Lower lobe of right lung (tissue), 2 donors: ENCODE results near the gene CUBN. TPM values are rescaled to one million over a fixed set of nuclear protein-coding genes. Genes with fewer than 3 reads are reported as not detected.

ENCODE experiments used
- ATAC-seq, 2 donors: fragments of 200-7000 bp; cut with Tn5 transposase; one replicate each; pipeline ENCODE4 v1.9.1; 2020 to 2022; ENCODE audit warnings: mild to moderate bottlenecking in 2 of 2, moderate library complexity in 2 of 2
- DNase-seq: peaks from one replicate; pipeline ENCODE4 v3.0.0-alpha.2; 2020
- H3K27ac ChIP-seq: fragments of 200-600 bp; one replicate; pipeline ENCODE4 v1.8.0; 2022
- H3K27me3 ChIP-seq: fragments of 200-600 bp; one replicate; pipeline ENCODE4 v1.8.0; 2022; ENCODE audit warnings: low read depth
- H3K36me3 ChIP-seq: fragments of 200-600 bp; one replicate; pipeline ENCODE4 v1.8.0; 2022; ENCODE audit warnings: mild to moderate bottlenecking
- H3K4me1 ChIP-seq: fragments of 200-600 bp; one replicate; pipeline ENCODE4 v1.8.0; 2022
- H3K4me3 ChIP-seq: fragments of 200-600 bp; one replicate; pipeline ENCODE4 v1.8.0; 2022; ENCODE audit warnings: mild to moderate bottlenecking
- H3K9me3 ChIP-seq: fragments of 200-600 bp; one replicate; pipeline ENCODE4 v1.8.0; 2022
- intact Hi-C: fragments of 100-400 bp; cut with DNase I; formaldehyde crosslinking; loops from one replicate; pipeline ENCODE4 v1.11.0; 2022
- total RNA-seq: library from RNA; stranded (reverse); fragmentation: NEBNext Ultra II Directional; extraction: Animal tissue kit (Norgen Biotek cat#: 25700); gene quantifications from one replicate; pipeline ENCODE4 v1.2.1, GENCODE V29; 2021
- TF ChIP-seq, protein P1 (sequence below): fragments of 200-600 bp; IDR thresholded peaks from one replicate; pipeline ENCODE4 v1.8.0; 2022; ENCODE audit warnings: antibody characterized with exemption, mild to moderate bottlenecking
- donor health status: DM: no; HTN: yes; CAD: no; lungs with severe emphysema.

CUBN gene
- total RNA-seq, 1 donor from 2014 or later, result 2.2 TPM

GRCh38 chr10:16804123-16804522 is 325.5 kb downstream of the CUBN start:
- ATAC-seq (no peak), DNase-seq (no peak)
- H3K4me3 ChIP-seq, result no peak overlapping the region
- TF ChIP-seq, protein P1, sequence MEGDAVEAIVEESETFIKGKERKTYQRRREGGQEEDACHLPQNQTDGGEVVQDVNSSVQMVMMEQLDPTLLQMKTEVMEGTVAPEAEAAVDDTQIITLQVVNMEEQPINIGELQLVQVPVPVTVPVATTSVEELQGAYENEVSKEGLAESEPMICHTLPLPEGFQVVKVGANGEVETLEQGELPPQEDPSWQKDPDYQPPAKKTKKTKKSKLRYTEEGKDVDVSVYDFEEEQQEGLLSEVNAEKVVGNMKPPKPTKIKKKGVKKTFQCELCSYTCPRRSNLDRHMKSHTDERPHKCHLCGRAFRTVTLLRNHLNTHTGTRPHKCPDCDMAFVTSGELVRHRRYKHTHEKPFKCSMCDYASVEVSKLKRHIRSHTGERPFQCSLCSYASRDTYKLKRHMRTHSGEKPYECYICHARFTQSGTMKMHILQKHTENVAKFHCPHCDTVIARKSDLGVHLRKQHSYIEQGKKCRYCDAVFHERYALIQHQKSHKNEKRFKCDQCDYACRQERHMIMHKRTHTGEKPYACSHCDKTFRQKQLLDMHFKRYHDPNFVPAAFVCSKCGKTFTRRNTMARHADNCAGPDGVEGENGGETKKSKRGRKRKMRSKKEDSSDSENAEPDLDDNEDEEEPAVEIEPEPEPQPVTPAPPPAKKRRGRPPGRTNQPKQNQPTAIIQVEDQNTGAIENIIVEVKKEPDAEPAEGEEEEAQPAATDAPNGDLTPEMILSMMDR, result no peak
- H3K9me3 ChIP-seq, result no peaks in the 10 kb centered on the region
- no peaks in the 10 kb centered on the region for H3K36me3 ChIP-seq
- no peaks in the 10 kb centered on the region for H3K27me3 ChIP-seq
- peaks cover 5% of the 10 kb centered on the region for H3K4me1 ChIP-seq
- no peak overlapping the region for H3K27ac ChIP-seq
- intact Hi-C loops, result no loop called here

DNA sequence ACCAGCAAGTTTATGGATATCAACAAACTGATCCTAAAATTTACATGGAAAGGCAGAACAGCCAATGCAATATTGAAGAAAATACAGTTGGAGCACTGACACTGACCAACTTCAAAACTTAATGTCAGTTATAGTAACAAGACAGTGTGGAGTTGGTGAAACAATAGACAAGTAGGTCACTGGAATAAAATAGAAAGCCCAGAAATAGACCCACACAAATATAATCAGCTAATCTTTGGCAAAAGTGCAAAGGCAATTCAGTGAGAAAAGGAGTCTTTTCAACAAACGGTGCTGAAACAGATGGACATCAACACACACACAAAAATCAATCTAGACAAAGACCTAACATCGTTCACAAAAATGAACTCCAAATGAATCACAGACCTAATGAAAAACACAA is 326.1 kb downstream of the CUBN start:
- DNase-seq (no peak), ATAC-seq (no peak)
- H3K36me3 ChIP-seq, result no peaks in the 10 kb centered on the region
- no peaks in the 10 kb centered on the region for H3K9me3 ChIP-seq
- TF ChIP-seq, protein P1, result no peak
- H3K27me3 ChIP-seq, result no peaks in the 10 kb centered on the region
- intact Hi-C loops, result no loop called here
- no peak overlapping the region for H3K27ac ChIP-seq
- no peak overlapping the region for H3K4me3 ChIP-seq
- H3K4me1 ChIP-seq, result peaks cover 5% of the 10 kb centered on the region

GRCh38 chr10:16799621-16800020 is 330.0 kb downstream of the CUBN start:
- Histone ChIP-seq H3K27ac (no peak overlapping the region), H3K27me3 (no peaks in the 10 kb centered on the region), H3K4me1 (peaks cover 5% of the 10 kb centered on the region), H3K9me3 (no peaks in the 10 kb centered on the region), H3K36me3 (no peaks in the 10 kb centered on the region), H3K4me3 (no peak overlapping the region)
- TF ChIP-seq, protein P1, result no peak
- intact Hi-C loops, result no loop called here
- DNase-seq (no peak), ATAC-seq (no peak)

DNA sequence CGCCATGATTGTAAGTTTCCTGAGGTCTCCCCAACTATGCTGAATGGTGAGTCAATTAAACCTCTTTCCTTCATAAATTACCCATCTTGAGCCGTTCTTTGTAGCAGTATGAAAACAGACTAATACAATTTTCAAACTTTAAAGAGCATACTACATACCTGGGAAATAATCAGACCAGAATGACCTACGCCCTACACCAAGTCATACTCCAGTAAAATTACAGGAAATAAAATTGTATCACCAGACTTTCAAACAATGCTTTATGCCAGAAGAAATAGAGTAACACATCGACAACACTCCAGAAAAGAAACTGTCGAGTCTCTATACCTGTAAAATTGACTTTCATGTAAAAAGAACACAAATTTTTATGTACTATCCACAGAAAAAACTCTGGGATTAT is 331.0 kb downstream of the CUBN start:
- intact Hi-C loops, result no loop called here
- Histone ChIP-seq H3K27me3 (no peaks in the 10 kb centered on the region), H3K36me3 (no peaks in the 10 kb centered on the region), H3K4me1 (peaks cover 2% of the 10 kb centered on the region), H3K9me3 (no peaks in the 10 kb centered on the region), H3K27ac (no peak overlapping the region), H3K4me3 (no peak overlapping the region)
- no peak for DNase-seq
- ATAC-seq, result no peak
- TF ChIP-seq, protein P1, result no peak

- no peaks in the 10 kb centered on the region for H3K4me1 ChIP-seq
- ATAC-seq, result no peak
- intact Hi-C loops, result no loop called here
Observed at GRCh38 chr10:16795410-16796073, 334.1 kb downstream of the CUBN start.

More at GRCh38 chr10:16795410-16796073, 334.1 kb downstream of the CUBN start:
- TF ChIP-seq, protein P1, result no peak
- H3K9me3 ChIP-seq, result no peaks in the 10 kb centered on the region
- DNase-seq, result no peak
- no peaks in the 10 kb centered on the region for H3K36me3 ChIP-seq
- H3K4me3 ChIP-seq, result no peak overlapping the region
- H3K27me3 ChIP-seq, result no peaks in the 10 kb centered on the region
- H3K27ac ChIP-seq, result no peak overlapping the region
